Ramos (cell line): Measurements from ENCODE around the gene GNB5.
"Not testable (repeated sequence)": the region's sequence is repeated elsewhere in the genome, so short reads cannot be mapped to it uniquely, and the experiment has no call there.

Experiments used
- in situ Hi-C: fragments of 300-500 bp; cut with MboI; formaldehyde crosslinking; loops from one replicate; pipeline ENCODE4 v1.14.3; 2022; ENCODE audit warnings: low sequenced_read_pairs; ENCODE audit not compliant: unreplicated experiment

The GNB5 gene

GRCh38 chr15:52172869-52173268, 18.3 kb downstream of the GNB5 start:
- in situ Hi-C loops: no loop called here

GRCh38 chr15:52171807-52172206, 19.4 kb downstream of the GNB5 start:
- in situ Hi-C loops: no loop called here

GRCh38 chr15:52171386-52171785, 19.8 kb downstream of the GNB5 start:
- in situ Hi-C loops: no loop called here

GRCh38 chr15:52170199-52170598, 21.0 kb downstream of the GNB5 start:
- in situ Hi-C loops: not testable (repeated sequence)

- in situ Hi-C loops: not testable (repeated sequence)
Measured at GRCh38 chr15:52165494-52166131, 25.6 kb downstream of the GNB5 start.

- in situ Hi-C loops: no loop called here
Measured at GRCh38 chr15:52164631-52165265, 26.4 kb downstream of the GNB5 start.

- in situ Hi-C loops: no loop called here
Measured at GRCh38 chr15:52163321-52164190, 27.6 kb downstream of the GNB5 start.

- in situ Hi-C loops: no loop called here
Measured at GRCh38 chr15:52162876-52163275, 28.3 kb downstream of the GNB5 start.

- in situ Hi-C loops: no loop called here
Measured at GRCh38 chr15:52162260-52162659, 28.9 kb downstream of the GNB5 start.

- in situ Hi-C loops: no loop called here
Measured at GRCh38 chr15:52161406-52161966, 29.7 kb downstream of the GNB5 start.

- in situ Hi-C loops: no loop called here
Measured at GRCh38 chr15:52159645-52160044, 31.5 kb downstream of the GNB5 start.

GRCh38 chr15:52158084-52158765, 33.0 kb downstream of the GNB5 start:
- in situ Hi-C loops: no loop called here

GRCh38 chr15:52155878-52156277, 35.3 kb downstream of the GNB5 start:
- in situ Hi-C loops: no loop called here

- in situ Hi-C loops: no loop called here
Measured at GRCh38 chr15:52154896-52155865, 36.0 kb downstream of the GNB5 start.

GRCh38 chr15:52153900-52154895, 37.0 kb downstream of the GNB5 start:
- in situ Hi-C loops: no loop called here

GRCh38 chr15:52151353-52151752, 39.8 kb downstream of the GNB5 start:
- in situ Hi-C loops: no loop called here

- in situ Hi-C loops: no loop called here
Measured at GRCh38 chr15:52150871-52151270, 40.3 kb downstream of the GNB5 start.
